GM19463 (cell line): ENCODE data around the gene KBTBD4.
A peak's percentile ranks its signal among the peaks of the same experiment; 100 is the strongest.
"Not testable (repeated sequence)": the region's sequence is repeated elsewhere in the genome, so short reads cannot be mapped to it uniquely, and the experiment has no call there.

Source experiments
- ATAC-seq: cut with Tn5 transposase; IDR thresholded peaks from one replicate; pipeline ENCODE4 v1.9.1; 2021; ENCODE audit warnings: mild to moderate bottlenecking, moderate library complexity; ENCODE audit not compliant: unreplicated experiment

Gene KBTBD4

DNA sequence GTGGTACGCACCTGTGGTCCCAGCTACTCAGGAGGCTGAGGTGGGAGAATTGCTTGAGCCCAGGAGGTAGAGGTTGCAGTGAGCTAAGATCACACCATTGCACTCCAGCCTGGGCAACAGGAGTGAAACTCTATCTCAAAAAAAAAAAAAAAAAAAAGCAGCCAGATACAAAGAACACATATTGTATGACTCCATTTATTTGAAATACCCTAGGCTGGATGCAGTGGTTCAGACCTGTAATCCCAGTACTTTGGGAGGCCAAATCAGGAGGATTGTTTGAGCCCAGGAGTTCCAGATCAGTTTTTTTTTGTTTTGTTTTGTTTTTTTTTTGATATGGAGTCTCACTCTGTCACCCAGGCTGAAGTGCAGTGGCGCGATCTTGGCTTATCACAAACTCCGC lies 16.4 kb downstream of the KBTBD4 start:
- not testable (repeated sequence) for ATAC-seq

DNA sequence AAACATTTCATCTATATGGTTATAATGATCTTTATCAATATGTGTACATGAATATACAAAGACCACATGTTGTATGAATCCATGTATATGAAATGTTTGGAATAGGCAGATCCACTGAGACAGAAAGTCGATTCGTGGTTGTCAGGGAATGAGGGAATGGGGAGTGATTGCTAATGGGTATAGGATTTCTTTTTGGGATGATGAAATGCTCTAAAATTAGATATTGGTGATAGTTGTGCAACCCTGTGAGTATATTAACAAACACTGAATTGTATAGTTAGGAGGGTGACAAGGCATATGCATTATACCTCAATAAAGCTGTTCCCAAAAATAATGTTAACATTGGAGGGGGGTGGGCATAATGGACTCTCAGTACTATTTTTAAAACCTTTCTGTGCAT lies 18.3 kb downstream of the KBTBD4 start:
- ATAC-seq = no peak

DNA sequence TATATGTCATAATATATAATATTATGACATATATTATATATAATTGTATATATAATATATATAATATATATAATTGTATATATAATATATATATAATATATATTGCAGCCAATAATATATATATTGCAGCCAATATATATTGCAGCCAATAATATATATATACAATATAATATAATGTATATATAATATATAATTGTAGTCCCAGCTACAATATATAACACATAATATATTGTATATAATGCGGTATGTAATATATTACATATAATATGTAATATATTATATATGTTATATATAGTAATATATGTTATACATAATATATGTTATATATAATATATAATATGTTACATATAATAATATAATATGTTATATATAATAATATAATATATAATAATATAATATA lies 20.1 kb downstream of the KBTBD4 start:
- ATAC-seq = no peak

DNA sequence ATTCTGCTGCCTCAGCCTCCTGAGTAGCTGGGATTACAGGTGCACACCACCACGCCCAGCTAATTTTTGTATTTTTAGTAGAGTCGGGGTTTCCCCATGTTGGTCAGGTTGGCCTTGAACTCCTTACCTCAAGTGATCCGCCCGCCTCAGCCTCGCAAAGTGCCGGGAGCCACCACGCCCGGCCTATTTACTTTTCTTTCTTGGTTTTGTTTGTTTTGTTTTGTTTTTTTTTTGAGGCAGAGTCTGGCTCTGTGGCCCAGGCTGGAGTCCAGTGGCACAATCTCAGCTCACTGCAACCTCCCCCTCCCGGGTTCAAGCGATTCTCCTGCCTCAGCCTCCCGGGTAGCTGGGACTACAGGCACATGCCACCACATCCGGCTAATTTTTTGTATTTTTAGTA lies 21.8 kb downstream of the KBTBD4 start:
- not testable (repeated sequence) for ATAC-seq

DNA sequence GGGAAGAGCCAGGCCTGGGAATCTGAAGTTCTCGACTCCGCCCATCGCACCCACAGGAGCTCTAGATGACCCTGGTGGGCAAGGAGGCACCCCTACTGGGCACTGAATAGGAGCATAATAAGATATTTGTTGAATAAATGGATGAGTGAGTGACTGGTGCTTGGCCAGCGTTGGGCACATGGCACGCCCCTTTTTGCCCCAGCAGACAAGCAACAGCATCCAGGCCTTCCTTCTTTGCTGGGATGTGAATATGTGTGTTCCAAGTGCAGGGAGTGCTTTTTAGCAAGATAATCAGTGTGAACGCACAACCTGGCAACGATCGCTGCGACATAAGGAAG lies 25.4 kb downstream of the KBTBD4 start:
- peak; percentile 26 for ATAC-seq

DNA sequence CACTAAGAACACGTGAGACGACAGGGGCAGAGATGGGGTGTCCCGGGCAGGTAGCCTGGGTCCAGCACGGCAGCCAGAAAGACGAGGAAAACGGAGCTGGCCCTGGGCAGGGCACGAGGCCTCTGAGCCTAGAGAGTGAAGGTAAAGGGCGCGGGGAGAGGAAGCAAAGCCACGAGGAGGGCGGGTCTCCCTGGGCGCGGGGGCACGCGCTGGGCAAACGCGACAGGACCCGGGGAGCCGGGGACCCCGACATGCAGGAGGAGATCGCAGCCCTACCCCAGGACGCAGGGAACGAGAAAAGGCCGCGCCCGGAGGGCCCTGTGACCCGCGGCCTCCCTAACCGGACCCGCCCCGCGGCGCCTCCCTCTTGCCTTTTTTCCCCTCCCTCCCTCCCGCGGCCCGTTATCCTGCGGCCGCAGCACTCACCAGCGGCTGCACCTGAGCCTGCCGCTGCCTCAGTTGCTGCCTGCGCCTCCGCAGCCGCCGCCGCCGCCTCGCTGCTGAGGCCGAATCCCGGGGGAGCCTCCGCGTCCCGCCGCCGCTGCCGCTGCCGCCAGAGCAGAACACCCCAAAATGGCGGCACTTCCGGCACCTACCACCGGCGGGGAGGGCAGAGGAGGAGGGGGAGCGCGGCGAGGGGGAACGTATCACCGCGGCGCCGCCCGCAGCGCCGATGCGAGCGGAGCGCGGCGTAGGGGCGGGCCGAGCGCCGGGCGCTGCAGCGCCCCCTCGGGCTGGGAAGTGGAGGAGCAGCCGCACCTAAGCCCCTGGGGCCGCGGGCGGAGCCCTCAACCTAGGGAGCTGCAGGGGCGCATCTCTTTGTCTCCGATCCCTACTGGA lies 26.0 kb downstream of the KBTBD4 start, which contains the start of gene CELF1:
CELF1 (minus strand) TSS at position 567 of the 840 bp plus-strand sequence. CDS start 53,609 bp downstream, outside the sequence.
- ATAC-seq = peak; percentile 91

DNA sequence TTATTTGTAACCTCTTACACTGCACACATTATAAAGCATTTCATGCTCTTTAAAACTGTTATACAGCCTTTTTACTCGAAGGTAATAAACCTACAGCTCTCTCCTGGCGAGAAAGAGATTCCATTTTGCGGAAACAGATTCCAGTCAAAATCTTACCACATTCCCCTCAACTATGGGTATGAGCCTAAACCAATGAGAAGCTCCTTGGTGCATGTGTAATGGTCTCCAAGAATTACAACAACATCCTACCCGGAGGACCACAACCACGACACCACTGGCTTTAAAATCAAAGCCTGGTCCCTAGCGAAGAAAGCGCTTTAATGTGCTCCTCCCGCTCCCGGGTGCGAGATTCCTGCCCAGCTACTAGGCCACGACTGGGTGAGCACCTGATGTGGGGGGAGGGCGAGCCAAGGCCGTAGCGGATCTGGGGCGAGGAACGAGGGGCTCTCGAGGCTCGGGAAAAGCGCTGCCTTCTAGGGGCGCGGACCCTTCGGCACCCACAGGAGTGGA lies 26.7 kb downstream of the KBTBD4 start:
- no peak for ATAC-seq

DNA sequence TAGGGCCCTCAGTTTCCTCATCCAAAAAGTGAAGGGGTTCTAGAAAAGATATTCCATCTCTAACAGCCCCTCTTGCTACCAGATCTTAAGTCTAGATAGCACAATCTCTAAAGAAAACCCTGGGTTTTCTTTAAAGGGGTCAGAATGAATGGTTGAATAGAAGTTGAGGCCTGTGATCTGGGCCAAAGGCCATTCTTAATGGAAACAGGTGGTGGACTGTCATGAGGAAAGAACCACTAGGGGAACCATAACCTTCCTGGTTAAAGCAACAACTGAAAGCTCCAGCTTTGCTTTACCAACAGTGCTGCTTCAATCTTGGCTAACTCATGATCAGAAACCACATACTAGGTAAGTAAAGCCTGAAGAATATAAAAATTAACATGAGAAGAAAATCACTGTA lies 27.7 kb downstream of the KBTBD4 start:
- no peak for ATAC-seq

DNA sequence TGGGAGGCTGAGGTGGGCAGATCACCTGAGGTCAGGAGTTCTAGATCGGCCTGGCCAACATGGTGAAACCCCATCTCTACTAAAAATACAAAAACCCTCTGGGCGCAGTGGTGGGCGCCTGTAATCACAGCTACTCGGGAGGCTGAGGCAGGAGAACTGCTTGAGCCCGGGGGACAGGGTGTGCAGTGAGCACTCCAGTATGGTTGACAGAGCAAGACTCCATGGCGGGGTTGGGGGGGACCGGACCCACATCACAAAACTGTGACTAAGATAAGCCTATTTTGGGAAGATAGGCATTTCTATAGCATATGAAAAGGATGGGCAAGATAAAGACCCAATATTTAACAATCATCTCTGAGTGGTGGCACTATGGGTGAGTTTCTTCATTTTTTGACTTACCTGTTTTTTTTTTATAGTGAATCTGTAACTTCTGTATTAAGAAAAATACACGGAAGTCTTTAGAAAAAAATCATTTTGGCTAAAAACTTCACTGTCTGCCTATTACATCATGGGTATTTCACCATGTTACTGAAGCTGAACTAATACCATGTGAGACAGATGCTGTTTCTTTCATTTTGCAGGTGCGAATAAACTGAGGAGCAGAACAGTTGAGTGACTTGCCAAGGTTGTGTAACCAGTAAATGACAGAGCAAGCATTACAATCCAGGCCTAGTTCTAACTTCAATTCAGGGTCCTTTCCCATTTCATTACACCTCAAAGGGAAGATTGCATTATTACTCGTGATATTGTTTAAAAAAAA lies 28.3 kb downstream of the KBTBD4 start:
- ATAC-seq = no peak

DNA sequence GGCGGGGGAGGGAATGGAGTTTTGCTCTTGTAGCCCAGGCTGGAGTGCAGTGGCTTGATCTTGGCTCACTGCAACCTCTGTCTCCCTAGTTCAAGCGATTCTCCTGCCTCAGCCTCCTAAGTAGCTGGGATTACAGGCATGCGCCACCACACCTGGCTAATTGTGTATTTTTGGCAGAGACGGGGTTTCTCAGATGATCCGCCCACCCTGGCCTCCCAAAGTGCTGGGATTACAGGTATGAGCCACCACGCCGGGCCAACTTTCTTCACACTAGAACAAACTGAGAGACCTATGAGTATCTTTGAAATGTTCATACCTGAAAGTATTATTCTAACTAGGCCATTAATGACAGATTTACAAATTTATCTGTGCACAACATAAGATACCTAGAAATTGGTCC lies 32.5 kb downstream of the KBTBD4 start:
- not testable (repeated sequence) for ATAC-seq

DNA sequence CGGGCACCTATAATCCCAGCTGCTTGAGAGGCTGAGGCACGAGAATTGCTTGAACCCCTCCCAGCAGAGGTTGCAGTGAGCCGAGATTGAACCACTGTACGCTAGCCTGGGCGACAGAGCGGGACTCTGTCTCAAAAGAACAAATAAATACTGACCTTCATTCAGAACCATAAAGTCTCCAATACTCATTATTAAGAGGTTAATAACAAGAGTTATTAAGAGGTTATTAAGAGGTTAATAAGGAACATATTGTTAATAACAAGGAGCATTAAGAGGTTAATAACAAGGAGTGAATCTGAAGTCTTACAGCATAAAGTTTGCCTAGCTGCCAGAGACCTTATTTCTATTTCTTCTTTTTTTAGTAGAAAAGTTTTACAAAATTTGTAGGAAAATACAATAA lies 33.5 kb downstream of the KBTBD4 start:
- ATAC-seq = no peak

DNA sequence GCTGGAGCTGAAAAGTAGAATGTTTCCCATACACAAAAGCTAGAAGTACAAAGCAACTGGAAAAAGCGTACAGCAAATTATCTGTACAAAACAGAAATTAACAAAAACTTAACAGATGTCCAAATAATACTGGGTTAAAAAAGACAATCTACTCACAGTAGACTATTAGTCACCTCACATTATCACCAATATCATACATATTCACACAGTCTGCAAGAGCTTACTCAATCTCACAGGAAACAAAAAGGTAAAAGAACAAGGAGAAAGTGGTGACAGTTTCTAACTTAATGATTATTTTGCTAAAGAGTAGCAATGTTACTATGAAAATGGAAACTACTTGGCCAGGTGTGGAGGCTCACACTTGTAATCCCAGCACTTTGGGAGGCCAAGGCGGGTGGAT lies 37.7 kb downstream of the KBTBD4 start:
- no peak for ATAC-seq

DNA sequence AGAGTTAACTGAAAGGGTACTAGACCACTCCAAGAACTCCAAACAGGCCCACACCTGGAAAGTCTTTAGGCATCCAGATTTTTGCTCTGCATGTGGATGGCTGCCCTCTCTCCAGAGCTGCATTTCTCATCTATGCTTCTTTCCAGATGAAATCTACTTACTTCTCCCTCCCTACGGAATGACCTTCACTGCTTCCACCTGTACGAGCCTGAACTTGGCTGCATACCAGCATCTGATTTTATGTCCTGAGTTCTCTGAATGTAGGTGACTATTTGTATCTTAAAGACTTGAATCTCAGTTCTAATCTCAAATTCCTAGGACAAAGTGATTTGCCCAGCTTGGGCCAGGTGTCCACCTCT lies 39.1 kb downstream of the KBTBD4 start:
- no peak for ATAC-seq

DNA sequence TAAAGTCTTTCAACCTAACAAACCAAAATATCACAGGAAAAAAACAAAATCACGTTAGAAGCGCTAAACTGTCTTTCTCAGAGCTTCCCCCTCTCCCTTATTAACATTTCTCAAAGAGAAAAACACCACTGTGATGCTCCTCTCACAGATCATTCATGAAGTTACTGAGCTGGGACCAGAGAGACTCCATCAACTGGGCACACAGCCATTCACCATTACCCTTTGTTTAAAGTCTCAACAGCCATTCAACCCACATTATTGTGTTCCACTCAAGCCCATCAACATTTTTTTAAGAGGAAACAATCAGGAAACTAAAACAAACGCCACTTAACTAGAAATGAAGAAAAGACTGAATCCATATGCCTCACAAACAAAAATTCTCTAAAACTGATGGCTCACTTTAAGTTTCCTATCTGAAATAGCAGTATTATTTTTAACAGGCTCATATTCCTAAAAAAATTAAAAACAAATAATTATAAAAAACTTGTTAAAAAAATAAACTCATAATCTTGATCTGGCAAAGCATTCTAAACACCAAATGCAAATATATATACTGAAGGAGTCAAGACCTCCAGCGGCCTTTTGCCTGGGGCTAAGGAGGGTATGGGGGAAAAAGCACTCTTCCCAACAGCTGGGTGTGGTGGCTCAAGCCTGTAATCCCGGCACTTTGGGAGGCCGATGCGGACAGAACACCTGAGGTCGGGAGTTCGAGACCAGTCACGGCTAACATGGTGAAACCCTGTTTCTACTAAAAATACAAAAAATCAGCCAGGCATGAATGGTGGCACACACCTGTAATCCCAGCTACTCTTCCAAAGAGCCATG lies 39.8 kb downstream of the KBTBD4 start:
- ATAC-seq = no peak

DNA sequence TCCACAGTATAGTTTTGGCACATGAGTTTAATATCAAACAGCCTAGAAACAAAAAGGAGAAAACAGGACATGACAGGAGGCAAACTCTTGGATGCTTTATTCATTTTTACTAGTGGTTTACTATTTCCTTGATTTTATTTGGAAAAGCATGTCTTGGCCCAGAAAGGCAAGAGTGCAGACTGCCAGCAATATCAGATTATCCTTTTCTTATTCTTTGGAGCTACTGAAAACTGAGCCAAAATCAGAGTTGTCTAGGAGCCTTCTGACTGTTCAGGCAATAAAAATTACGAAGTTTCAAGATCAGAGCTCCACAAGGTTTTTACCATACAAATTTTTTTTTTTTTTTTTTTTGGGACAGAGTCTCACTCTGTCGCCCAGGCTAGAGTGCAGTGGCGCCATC lies 41.9 kb downstream of the KBTBD4 start:
- no peak for ATAC-seq

DNA sequence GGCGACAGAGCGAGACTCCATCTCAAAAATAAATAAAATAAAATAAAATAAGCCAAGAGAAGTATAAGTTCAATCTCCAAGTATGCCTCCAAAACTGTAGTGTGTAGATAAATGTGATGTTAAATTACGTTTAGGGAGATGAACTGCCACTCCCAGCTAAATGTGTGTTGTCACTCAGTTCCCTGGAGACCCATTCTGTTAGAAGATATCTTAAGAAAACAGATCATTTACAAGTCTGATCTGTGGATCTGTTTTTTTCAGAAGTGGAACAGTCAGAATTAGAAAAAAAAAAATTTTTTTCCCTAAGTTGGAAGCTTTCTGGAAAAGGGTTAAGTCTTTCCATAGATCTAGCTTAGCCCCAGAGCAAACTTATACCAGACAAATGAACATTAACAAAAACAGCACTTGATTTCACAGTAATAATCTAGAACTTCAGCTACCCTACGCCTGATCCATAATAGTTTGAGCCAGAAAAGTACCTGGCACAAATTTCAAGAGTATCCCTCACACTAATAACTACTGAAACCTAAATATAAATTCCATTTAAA lies 44.0 kb downstream of the KBTBD4 start:
- ATAC-seq = no peak

DNA sequence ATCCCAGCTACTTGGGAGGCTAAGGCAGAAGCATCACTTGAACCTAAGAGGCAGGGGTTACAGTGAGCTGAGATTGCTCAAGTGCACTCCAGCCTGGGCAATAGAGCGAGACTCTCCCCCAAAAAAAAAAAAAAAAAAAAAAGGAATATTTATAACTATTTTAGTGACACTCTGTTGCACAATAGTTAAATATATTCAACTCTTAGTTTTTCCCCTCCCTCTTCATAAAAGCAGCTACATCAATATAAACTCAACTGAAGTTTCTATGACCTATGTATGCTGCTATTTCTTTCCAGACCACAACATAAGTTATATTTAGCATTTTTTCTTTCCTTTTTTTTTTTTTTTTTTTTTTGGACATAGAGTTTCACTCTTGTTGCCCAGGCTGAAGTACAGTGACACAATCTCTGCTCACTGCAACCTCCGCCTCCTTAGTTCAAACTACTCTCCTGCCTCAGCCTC lies 45.0 kb downstream of the KBTBD4 start:
- no peak for ATAC-seq

DNA sequence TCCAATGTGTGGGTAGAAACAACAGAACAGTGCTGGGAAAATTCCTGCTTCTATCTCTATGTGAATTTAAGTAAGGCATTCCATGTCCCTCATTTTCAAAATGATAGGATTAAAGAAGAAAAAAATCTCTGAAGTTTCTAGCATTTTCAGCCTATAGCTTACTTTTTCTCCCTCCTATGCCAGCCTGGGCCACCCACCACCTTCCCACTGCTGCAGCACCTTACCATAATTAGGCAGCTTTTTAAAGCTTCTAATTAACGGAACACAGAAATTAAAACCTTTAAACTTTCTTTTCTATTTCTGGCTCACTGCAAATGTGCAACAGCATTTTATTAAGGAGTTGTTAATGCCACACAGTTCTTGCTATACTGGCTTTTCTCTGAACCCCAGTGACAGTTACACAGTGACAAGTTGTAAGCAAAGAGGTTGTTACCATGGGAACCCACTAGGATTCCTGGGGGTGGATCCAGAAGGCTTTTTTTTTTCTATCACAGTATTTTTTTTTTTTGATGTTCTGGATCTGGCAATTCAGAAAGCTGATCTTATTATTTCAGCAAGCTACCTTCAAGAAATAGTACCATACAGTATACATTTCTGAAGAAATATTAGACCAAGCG lies 46.1 kb downstream of the KBTBD4 start:
- no peak for ATAC-seq

DNA sequence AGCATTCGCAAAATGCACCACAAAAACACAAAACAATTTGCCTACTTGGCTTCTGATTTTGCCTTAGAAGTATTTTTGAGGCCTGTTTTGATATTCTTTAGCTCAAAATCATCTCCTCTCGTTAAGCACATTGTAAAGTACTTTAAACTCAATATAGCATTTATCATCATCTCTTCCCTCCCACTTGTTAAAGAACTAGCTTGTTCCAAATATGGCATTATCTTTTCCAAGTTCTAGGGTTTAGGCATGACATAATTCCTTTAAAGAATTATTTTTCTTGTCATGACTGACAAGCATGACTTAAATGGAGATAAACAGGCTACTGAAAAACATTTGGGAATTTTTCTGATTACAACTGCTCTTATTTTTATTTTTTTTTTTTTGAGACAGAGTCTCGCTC lies 47.1 kb downstream of the KBTBD4 start:
- ATAC-seq = no peak

DNA sequence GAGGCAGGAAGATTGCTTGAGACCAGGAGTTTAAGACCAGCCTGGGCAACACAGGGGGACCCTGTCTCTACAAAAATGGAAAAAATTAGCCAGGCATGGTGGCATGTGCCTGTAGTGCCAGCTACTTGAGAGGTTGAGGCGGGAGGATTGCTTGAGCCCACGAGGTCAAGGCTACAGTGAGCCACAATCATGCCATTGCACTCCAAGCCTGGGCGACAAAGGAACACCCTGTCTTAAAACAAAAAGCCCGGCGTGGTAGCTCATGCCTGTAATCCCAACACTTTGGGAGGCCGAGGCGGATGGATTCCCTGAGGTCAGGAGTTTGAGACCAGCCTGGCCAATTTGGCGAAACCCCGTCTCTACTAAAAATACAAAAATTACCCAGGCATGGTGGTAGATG lies 48.0 kb downstream of the KBTBD4 start:
- not testable (repeated sequence) for ATAC-seq
